GM21717 (cell line): ENCODE measurements around the gene FBRS.
A peak's percentile ranks its signal among the peaks of the same experiment; 100 is the strongest.
"Not testable (repeated sequence)": the region's sequence is repeated elsewhere in the genome, so short reads cannot be mapped to it uniquely, and the experiment has no call there.

Experiments used
- ATAC-seq: cut with Tn5 transposase; IDR thresholded peaks from one replicate; pipeline ENCODE4 v1.9.1; 2021; ENCODE audit warnings: mild to moderate bottlenecking, moderate library complexity; ENCODE audit not compliant: unreplicated experiment

Gene FBRS

DNA sequence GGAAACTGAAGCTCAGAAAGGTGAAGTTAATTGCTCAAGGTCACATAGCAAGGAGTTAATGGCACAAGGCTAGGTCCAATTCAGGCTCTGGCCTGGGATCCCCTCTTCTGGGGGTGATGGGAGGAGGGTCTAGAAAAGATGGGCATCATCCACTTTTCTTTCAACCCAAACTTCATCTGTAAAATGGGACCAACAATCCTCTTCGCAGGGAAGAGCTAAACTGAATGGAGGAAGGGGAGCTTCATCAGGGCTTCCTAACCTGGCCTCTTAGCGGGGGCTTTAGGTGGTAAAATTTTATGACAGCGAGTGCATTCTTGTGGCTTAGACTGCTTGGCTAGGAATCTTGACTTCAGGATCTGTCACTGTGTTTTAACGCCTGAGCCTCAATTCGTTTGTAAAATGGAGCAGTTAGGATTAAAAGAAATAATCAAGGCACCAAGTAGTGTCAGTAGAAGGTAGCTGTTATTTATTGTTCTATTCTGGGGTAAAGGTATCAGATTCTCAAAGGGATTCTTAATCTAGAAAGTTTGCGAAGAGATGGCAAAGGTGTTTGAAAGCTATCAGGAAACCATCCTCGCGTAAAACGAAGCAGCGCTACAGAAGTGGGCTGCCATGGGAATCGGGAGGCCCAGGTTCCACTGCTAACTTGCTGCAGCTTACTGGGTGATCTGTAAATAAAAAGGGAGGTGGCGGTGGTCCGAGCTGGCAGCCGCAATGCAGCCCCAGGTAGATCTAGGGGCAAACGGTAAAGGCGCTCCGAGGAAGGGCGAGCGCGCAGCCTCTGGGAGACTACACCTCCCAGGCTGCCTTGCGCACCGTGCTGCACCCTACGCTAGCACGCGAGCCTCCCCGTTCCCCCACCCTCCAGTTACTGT lies 39.3 kb downstream of the FBRS start:
- no peak for ATAC-seq

DNA sequence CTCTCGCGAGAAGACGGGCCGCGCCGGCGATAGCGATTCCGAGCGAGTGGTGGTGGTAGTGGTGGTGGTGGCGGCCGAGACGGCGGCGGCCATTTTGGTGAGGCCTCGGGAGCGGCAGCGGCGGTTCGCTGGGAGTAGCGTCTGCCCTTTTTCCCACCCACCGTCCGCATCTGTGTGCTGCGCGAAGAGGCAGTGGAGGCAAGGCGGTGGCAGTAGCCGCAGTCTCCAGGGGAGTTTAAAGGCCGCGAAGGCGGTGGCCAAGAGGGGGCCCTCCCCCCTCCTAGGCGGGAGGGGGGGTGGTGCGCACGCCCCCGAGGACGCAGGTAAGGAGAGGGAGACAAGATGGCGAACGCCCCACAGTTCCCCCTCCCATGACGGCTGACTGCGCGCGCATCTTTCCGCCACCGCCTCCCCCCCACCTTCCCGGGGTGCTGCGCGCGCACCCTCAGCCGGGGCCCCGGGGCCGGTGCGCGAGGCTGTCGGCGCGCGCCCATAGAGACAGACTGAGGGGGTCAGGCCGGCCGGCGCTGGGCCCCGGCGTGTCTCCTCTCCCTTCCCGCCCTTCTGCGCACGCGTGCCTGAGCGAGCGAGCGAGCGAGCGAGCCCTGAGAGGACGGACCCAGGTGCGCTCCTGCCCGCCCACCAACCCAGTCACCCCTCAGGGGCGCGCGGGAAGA lies 40.0 kb downstream of the FBRS start:
- ATAC-seq, result peak; percentile 67

DNA sequence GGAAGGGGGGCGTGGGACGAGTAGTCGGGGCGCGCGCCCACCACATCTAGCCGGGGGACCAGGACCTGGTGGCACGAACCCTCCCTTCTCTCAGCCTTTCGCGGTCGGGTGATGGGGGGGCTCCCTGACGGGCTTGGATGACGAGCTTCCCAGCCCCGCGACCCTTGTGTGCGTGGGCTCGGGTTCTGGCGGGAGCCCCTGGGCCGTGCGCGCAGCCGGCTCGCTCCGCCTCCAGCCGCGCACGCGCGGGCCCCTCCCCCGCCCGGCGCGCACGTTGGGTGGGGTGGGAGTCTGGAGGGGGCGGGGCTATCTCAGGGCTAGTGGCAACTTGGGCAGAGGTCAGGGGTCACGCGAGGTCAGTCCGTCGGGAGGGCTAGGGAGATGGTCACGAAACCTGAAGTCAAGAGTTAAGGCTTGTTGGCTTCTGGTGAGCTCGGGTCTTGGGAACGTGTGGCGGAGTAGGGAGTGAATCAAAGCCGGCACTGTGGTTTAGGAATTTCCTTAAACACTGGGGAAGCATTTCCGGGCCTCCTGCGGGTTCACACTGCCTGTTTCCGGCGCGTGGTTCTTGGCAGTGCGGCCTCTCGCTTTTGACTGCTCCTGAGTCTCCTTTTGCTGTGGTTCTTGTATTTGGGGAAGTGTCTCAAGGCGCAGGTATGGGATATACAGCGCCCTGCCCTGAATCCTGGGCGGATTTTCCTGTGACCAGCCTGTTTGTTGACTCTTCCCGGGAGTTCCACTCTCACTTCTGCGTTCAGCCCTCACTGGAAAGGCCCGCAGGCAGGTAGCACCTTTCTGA lies 40.8 kb downstream of the FBRS start, which contains the start of gene SRCAP:
SRCAP (plus strand) TSS at position 356 of the 799 bp plus-strand sequence. CDS start 1,654 bp downstream, outside the sequence.
- peak; percentile 30 for ATAC-seq

DNA sequence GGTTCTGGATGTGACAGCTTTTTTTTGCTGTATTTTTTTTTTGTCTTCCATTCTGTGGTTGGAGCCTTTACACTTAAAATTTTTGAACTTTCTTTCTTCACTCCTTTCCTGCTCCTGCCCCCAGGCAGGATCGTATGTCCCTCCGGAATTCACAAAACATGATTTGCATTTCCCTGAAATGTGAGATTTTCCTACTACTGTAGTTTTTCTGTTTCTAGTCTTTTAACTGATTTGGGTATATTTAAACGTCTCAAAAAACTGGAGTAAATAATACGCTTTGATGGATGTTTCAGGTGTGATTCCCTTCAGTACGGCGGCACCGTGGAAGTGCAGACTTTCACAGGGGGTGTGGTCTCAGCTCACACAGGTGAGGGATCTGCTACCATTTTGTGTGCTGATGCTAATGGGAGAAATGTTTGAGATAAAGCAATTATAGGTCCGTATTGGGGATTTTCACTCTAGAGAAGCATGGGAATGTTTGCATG lies 41.4 kb downstream of the FBRS start:
- no peak for ATAC-seq

- ATAC-seq, result no peak
Observed at GRCh38 chr16:30700491-30700890, 42.3 kb downstream of the FBRS start.

DNA sequence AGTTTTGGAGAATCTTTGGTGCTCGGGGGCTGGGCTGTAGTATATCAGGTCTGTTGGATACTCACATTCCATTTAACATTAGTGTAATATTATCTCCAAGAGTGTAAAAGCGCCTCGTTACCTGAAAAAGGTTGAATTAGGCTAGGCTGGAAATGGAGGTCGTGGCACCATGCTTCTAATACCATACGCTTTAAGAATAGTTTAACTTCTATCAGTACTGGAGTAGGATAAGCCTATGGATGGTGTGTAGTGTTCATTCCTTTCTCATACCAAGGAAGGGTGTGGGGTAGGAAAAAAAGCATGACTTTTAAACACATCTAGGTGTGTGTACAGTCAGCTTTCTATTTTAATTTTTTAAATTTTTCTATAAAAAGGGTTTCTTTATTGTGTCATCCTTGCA lies 42.7 kb downstream of the FBRS start:
- no peak for ATAC-seq

- ATAC-seq, result not testable (repeated sequence)
Observed at GRCh38 chr16:30703071-30703470, 44.8 kb downstream of the FBRS start.

- no peak for ATAC-seq
Observed at GRCh38 chr16:30703971-30704370, 45.7 kb downstream of the FBRS start.

DNA sequence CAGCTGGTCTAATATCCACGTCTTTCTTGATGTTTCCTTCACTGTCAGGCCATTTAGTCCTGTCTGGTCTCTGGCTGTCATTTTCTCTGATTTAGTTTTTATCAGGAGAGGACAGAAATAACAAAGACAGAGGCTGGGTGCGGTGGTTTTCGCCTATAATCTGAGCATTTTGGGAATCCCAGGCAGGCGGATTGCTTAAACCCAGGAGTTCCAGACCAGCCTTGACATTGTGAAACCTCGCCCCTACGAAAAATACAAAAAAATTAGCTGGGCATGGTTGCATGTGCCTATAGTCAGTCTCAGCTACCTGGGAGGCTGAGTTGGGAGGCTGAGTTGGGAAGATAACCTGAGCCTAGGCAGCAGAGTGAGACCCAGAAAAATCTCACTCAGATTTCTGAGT lies 47.8 kb downstream of the FBRS start:
- no peak for ATAC-seq

- no peak for ATAC-seq
Observed at GRCh38 chr16:30710971-30711370, 52.7 kb downstream of the FBRS start.

DNA sequence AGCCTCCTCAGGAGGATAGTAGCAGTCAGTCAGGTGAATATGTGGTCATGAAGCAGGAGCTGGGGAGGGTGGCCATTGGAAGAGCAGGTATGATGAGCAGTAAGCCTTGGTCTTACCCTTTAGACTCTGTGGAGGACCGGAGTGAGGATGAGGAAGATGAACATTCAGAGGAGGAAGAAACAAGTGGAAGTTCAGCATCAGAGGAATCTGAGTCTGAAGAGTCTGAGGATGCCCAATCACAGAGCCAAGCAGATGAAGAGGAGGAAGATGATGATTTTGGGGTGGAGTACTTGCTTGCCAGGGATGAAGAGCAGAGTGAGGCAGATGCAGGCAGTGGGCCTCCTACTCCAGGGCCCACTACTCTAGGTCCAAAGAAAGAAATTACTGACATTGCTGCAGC lies 53.5 kb downstream of the FBRS start:
- ATAC-seq, result no peak

- ATAC-seq, result no peak
Observed at GRCh38 chr16:30715750-30716445, 57.7 kb downstream of the FBRS start.

DNA sequence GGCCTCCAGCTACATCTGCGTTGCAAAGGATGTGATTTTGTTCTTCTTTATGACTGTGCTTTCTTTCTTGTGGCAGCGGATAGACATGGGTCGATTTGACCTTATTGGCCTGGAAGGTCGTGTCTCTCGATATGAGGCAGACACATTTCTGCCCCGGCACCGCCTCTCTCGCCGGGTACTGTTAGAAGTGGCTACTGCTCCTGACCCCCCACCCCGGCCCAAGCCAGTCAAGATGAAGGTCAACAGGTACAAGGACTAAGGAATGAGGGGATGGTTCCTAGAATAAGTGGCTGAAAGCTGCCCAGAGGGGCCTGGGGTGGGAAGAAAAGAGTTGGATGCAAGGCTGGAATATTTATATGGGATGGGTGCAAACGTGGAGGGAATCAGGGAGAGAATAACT lies 61.9 kb downstream of the FBRS start:
- ATAC-seq, result no peak
